ENCODE measurements around the gene PIGR. TPM values are rescaled to one million over a fixed set of nuclear protein-coding genes. Genes with fewer than 3 reads are reported as not detected.
A peak's percentile ranks its signal among the peaks of the same experiment; 100 is the strongest.

PIGR gene
- polyA plus RNA-seq, 1 donor (not counting 4 experiments of a cell fraction or from before 2014, with no cell fraction given), result 0.01 TPM

DNA sequence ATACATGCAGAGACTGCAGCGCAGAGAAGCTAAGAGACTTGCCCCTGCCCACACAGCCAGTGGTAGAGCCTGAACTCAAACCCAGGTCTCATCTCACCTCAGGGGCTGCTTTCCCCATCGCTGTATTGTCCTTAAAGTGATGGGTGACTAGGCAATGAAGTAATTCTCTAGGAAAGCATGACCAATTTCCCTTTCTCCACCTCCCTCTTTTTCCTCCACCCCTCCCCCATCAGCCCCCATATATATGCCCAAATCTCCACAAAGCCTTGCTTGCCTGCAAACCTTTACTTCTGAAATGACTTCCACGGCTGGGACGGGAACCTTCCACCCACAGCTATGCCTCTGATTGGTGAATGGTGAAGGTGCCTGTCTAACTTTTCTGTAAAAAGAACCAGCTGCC is 49.1 kb downstream of the PIGR start, which contains the start of gene IL24:
TSS of gene IL24 (plus strand) at position 269 of the 400 bp plus-strand sequence. CDS start 390 bp downstream, outside the sequence.
- no peaks in the 10 kb centered on the region for H3K27me3 ChIP-seq (ENCODE audit: control insufficient read depth, extremely low read depth, insufficient read depth, low read length)
- peak within 1 kb of the TSS; percentile 98 for H3K27ac ChIP-seq (ENCODE audit: control insufficient read depth, insufficient read depth, low read length)
- H3K4me3 ChIP-seq (ENCODE audit: control insufficient read depth in 2 of 3, extremely low read depth in 1 of 3, insufficient read depth in 2 of 3, low read depth in 1 of 3, low read length in 3 of 3), result no peak within 1 kb of the TSS
- H4K20me1 ChIP-seq (ENCODE audit: control insufficient read depth, extremely low read depth, insufficient read depth, low read length), result no peaks in the 10 kb centered on the region
- H3K79me2 ChIP-seq (ENCODE audit: control insufficient read depth, insufficient read depth, low read length), result no peaks in the 10 kb centered on the region
- peak within 1 kb of the TSS; percentile 57 for H3K4me2 ChIP-seq (ENCODE audit: control insufficient read depth, extremely low read depth, insufficient read depth, low read depth, low read length)
- dilution Hi-C loops (cut with MboI; ENCODE audit: extremely low pct_ligation_motif_present, low sequenced_read_pairs), result no loop called here
- H3K9me1 ChIP-seq (ENCODE audit: control insufficient read depth, extremely low read depth, insufficient read depth, low read length), result no peaks in the 10 kb centered on the region
- no peaks in the 10 kb centered on the region for H3K36me3 ChIP-seq (ENCODE audit: control insufficient read depth in 2 of 2, extremely low read depth in 1 of 2, insufficient read depth in 2 of 2, low read length in 2 of 2)
- H3K4me1 ChIP-seq (ENCODE audit: control insufficient read depth, extremely low read depth, insufficient read depth, low read length), result peaks cover 64% of the 10 kb centered on the region
- H3K9ac ChIP-seq (ENCODE audit: control insufficient read depth, extremely low read depth, insufficient read depth, low read length), result peak within 1 kb of the TSS; percentile 69
- no peak for TF ChIP-seq EZH2 (IDR thresholded peaks at IDR 0.05; ENCODE audit: low read length)
- TF ChIP-seq, protein P1, sequence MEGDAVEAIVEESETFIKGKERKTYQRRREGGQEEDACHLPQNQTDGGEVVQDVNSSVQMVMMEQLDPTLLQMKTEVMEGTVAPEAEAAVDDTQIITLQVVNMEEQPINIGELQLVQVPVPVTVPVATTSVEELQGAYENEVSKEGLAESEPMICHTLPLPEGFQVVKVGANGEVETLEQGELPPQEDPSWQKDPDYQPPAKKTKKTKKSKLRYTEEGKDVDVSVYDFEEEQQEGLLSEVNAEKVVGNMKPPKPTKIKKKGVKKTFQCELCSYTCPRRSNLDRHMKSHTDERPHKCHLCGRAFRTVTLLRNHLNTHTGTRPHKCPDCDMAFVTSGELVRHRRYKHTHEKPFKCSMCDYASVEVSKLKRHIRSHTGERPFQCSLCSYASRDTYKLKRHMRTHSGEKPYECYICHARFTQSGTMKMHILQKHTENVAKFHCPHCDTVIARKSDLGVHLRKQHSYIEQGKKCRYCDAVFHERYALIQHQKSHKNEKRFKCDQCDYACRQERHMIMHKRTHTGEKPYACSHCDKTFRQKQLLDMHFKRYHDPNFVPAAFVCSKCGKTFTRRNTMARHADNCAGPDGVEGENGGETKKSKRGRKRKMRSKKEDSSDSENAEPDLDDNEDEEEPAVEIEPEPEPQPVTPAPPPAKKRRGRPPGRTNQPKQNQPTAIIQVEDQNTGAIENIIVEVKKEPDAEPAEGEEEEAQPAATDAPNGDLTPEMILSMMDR (optimal IDR thresholded peaks at IDR 0.05 in 1 of 3, IDR thresholded peaks at IDR 0.05 in 1 of 3, conservative IDR thresholded peaks at IDR 0.05 in 1 of 3; ENCODE audit: extremely low read depth in 1 of 3, insufficient read depth in 2 of 3, low read length in 3 of 3), result no peak
- no peaks in the 10 kb centered on the region for H3K9me3 ChIP-seq (ENCODE audit: control insufficient read depth, low read depth, low read length)
- DNase-seq (ENCODE audit: low read depth, low spot score), result no peak
- H2AFZ ChIP-seq (ENCODE audit: control insufficient read depth, low read length), result peak within 1 kb of the TSS; percentile 52
- no peak for FAIRE-seq

DNA sequence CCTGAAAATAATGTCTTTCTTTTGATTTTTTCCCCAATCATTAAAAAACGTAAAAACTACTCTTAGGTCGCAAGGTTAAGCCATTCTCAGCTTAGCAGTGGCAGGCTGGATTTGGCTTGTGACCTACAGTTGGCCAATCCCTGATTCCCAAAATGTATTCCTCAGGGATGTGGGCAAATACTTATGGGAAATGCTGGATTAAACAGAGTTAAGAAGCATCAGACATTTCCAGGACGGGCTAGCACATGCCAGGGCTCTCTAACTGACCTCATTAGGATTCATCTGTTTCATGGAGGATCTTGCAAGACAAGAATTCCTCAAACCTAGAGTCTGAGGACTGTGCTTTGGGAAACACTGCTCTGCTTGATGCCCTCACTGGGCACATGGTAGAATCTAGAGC is 50.0 kb downstream of the PIGR start:
- no peaks in the 10 kb centered on the region for H3K36me3 ChIP-seq (ENCODE audit: control insufficient read depth in 2 of 2, extremely low read depth in 1 of 2, insufficient read depth in 2 of 2, low read length in 2 of 2)
- H4K20me1 ChIP-seq (ENCODE audit: control insufficient read depth, extremely low read depth, insufficient read depth, low read length), result no peaks in the 10 kb centered on the region
- H3K27ac ChIP-seq (ENCODE audit: control insufficient read depth, insufficient read depth, low read length), result peak overlapping the region; percentile 98
- H3K4me3 ChIP-seq (ENCODE audit: control insufficient read depth in 2 of 3, extremely low read depth in 1 of 3, insufficient read depth in 2 of 3, low read depth in 1 of 3, low read length in 3 of 3), result no peak overlapping the region
- peaks cover 71% of the 10 kb centered on the region for H3K4me1 ChIP-seq (ENCODE audit: control insufficient read depth, extremely low read depth, insufficient read depth, low read length)
- no peaks in the 10 kb centered on the region for H3K27me3 ChIP-seq (ENCODE audit: control insufficient read depth, extremely low read depth, insufficient read depth, low read length)
- peak; percentile 9 for FAIRE-seq
- no peak for DNase-seq (ENCODE audit: low read depth, low spot score)
- H3K9ac ChIP-seq (ENCODE audit: control insufficient read depth, extremely low read depth, insufficient read depth, low read length), result peak overlapping the region; percentile 69
- H3K4me2 ChIP-seq (ENCODE audit: control insufficient read depth, extremely low read depth, insufficient read depth, low read depth, low read length), result peak overlapping the region; percentile 57
- H2AFZ ChIP-seq (ENCODE audit: control insufficient read depth, low read length), result peak overlapping the region; percentile 21
- TF ChIP-seq EZH2 (IDR thresholded peaks at IDR 0.05; ENCODE audit: low read length), result no peak
- TF ChIP-seq, protein P1 (optimal IDR thresholded peaks at IDR 0.05 in 1 of 3, IDR thresholded peaks at IDR 0.05 in 1 of 3, conservative IDR thresholded peaks at IDR 0.05 in 1 of 3; ENCODE audit: extremely low read depth in 1 of 3, insufficient read depth in 2 of 3, low read length in 3 of 3), result no peak
- H3K79me2 ChIP-seq (ENCODE audit: control insufficient read depth, insufficient read depth, low read length), result no peaks in the 10 kb centered on the region
- H3K9me3 ChIP-seq (ENCODE audit: control insufficient read depth, low read depth, low read length), result no peaks in the 10 kb centered on the region
- no peaks in the 10 kb centered on the region for H3K9me1 ChIP-seq (ENCODE audit: control insufficient read depth, extremely low read depth, insufficient read depth, low read length)
- dilution Hi-C loops (cut with MboI; ENCODE audit: extremely low pct_ligation_motif_present, low sequenced_read_pairs), result no loop called here

All from keratinocyte (primary cell).